NCI-H2171 treated with DMSO at 0.1 percent for 48 hours (cell line): ENCODE measurements around the gene SAMD7.
A peak's percentile ranks its signal among the peaks of the same experiment; 100 is the strongest.

Experiments
- DNase-seq: peaks from one replicate; lab custom pipeline; 2025; lab: John Stamatoyannopoulos, UW

SAMD7 gene

DNA sequence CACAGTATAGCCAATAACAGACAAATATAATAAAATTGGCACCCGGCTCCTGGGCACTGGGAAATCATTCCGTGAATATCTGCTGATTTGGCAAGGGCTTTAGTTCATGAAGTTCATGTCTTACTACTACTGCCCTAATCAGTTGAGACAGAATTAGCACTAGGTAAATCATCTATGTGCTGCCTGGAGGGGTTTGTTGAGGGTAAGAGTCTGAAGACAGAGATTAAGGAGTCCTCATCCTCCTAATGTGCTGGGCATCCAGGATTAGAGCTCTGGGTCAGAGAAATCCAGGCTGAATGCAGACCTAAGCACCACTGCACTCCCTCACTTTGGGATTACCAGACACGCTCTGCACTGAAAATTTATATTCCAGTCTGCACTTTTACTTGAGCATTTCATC, 2.0 kb downstream of the SAMD7 start:
- DNase-seq = no peak

DNA sequence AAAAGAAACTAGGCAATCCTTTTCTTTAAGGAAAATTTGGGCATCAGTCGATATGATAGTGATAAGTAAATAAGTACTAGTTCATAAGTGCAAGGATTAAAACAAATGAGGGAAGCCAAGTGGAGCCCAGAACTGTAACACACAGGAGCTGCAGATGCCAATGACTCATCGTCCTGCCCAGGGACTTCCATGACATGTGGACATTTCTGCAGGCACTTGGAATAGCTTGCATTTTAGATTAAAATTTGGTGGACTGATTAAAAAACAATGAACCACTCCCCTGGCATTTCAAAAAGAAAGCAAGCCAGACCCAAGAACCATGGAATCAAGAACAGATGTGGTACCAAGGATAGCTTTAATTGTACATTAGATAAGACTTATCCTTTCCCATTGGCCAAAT, 2.9 kb downstream of the SAMD7 start:
- DNase-seq = no peak

DNA sequence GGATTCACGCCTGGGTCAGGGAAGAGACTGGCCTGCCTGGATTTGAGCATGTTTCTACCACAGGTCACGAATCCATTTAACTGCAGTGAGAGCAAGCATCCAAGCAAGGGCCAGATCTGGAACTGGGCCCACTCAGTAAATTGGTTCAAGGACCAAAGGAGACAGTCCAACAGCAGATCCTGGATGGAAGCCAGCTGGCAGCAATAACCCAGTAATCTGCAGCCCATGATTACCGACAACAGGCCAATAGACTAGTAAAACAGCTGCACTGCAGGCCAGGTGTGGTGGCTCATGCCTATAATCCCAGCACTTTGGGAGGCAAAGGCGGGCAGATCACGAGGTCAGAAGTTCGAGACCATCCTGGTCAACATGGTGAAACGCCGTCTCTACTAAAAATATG, 11.8 kb downstream of the SAMD7 start:
- DNase-seq = no peak

GRCh38 chr3:169923831-169924230, 12.5 kb downstream of the SAMD7 start:
- DNase-seq = no peak

DNA sequence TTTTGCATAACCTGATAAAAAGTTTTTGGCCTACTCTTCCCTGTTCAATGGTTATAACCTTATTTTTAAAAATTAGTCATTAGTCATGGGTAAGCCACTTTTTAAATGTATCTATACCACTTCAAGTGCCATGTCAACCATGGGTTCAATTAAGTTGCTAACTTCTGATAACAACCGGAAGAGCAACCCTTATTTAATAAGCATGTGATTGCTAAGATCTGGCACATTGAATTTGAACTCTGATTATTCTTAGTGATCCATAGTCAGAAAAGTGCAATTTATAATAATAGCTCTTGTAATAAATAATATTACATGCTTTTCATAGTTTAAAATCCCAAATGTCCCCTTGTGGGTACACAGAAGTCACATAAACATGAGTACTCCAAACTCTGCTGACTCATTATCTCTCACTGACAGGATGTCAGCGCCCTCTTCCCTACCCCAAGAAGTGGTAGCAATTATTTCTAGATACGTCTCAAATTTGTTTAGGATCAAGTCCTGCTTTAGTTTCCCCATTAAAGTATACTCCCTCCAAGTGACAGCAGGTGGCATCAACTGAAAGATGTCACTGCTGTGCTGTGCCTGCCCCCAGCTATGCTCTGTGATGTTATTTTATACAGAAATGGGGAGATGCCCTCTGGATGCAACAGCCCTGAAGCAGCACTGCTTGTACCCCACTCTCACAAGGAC, 18.6 kb downstream of the SAMD7 start:
- no peak for DNase-seq

DNA sequence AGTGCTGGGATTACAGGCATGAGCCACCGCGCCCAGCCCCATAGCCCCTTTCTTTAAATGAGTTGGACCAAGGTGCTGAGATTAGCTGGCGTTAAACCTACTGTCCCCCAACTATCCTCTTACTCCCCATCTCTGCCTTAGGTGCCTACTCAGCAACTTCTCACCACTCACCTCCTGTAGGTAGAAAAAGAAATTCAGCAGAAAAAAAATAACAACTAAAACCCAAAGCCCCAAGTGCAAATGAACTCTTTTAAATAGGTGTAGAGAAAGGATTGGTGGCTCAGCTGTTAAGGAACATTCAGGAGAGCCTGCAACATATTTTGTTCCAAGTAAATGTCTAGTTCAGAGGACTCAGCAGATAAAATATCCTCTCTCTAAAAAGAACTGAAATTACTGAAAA, 19.5 kb downstream of the SAMD7 start:
- no peak for DNase-seq

DNA sequence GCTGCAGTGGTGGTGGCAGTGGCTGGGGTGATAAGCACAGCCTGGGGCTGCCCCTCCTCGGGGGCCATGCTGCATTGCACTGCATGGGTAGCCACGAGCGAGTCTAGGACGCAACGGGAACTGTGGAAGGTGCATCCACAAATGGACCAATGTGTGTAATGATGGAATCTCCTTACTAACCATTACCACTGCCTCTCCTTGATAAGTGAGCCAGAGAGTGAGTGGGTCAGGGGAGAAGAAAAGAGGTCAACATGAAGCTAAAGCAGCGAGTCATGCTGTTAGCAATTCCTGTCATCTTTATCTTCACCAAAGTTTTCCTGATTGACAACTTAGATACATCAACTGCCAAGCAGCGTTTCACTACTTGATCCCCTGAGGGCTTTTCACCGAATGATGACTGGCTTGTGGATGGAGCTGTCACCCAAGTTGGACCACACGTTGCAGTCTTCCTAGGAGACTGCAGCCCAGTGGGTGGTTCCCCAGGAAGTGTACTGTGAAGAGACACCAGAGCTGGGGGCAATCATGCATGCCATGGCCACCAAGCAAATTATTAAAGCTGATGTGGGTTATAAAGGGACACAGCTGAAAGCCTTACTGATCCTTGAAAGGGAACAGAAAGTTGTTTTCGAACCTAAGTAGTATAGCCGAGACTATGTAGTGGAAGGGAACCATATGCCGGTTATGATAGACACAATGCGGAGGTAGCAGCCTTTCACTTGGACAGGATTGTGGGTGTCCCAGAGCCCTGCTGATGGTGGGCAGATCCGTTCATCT, 20.6 kb downstream of the SAMD7 start:
- no peak for DNase-seq

DNA sequence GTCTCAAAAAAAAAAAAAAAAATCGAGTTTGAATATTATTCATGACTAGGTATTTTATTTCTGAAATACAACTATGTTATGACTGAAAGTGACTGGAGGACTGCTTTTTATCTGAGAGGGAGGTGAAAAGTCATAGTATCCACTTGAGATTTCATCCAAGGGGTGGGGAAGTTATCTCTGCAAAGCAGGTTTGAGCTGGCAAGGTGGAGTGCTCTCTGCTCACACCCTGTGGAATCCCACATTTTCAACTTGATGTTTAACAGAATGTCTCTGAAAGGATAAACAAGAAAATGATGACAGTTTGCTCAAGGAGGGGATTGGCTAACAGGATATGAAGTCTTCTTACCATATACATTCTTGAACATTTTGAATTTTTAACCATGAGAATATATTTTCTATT, 27.9 kb downstream of the SAMD7 start:
- no peak for DNase-seq

DNA sequence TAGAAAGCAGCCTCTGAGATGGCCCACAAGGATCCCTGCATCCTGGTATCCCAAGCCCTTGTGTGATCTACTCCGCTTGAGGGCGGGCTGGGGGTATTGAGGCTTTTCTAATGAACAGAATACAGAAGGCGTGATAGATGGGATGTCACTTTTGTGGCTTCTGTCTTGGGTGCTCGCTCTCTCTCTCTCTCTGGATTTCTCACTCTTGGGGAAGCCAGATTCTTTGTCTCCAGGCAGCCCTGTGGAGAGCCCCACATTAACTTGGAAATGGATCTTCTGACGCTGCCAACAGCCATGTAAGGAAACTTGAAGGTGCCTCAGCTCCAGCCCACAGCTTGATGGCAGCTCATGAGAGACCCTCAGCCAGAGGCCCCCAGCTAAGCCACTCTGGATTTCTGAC, 28.4 kb downstream of the SAMD7 start:
- DNase-seq = no peak

GRCh38 chr3:169940470-169941181, 29.3 kb downstream of the SAMD7 start:
- no peak for DNase-seq

DNA sequence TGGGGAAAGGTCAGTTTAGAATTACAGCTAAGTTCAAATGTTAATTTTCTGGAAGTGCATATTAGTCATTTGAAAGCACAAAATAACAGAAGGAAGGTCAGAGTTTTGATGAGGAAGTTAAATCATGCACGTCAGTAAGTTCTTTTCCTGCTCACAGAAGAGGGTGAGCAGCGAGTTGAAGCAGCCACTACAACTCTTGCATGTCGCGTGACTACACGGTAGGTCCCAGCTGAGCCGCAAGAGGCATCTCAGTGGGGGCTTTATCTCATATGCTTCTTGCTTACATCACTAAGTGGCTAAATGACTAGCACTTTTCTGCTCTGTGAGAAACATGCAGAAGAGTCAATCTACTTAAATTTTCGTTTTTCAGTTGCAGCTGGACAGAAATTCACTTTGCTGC, 33.9 kb downstream of the SAMD7 start:
- no peak for DNase-seq

GRCh38 chr3:169946336-169946735, 35.0 kb downstream of the SAMD7 start:
- DNase-seq = no peak

GRCh38 chr3:169948559-169949448, 37.4 kb downstream of the SAMD7 start:
- DNase-seq = no peak

- DNase-seq = no peak
These were observed 40.7 kb downstream of the SAMD7 start for GRCh38 chr3:169952045-169952444.

DNA sequence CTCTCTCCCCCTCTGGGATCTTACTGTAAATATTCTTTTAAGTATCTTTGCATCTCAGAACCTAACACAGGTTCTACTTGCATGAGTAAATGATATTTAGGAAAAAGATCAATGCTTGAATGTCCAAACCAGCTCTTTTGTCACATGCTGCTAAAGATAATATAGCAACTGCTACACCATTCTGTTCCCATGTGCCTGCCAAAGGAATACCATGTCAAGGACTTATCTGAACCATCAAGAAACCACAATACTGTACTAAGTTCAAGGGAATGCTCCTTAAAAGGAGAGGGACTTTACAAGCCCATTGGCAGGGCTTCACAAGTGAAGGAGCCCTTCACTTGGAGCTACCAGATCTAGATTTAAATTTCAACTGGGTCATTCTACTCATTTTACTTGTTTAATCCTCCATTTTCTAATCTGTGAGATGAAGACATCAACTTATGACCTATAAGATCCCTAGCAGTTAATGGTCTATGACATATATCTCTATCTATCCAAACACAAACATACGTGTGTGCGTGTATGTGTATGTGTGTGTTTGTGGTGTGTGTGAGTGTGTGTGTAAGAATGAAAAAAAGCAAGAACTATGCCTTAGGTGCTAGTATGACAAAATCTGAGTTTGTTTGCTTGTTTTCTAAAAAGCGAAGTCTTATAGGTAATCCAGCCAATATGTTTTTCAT, 42.2 kb downstream of the SAMD7 start:
- DNase-seq = no peak

DNA sequence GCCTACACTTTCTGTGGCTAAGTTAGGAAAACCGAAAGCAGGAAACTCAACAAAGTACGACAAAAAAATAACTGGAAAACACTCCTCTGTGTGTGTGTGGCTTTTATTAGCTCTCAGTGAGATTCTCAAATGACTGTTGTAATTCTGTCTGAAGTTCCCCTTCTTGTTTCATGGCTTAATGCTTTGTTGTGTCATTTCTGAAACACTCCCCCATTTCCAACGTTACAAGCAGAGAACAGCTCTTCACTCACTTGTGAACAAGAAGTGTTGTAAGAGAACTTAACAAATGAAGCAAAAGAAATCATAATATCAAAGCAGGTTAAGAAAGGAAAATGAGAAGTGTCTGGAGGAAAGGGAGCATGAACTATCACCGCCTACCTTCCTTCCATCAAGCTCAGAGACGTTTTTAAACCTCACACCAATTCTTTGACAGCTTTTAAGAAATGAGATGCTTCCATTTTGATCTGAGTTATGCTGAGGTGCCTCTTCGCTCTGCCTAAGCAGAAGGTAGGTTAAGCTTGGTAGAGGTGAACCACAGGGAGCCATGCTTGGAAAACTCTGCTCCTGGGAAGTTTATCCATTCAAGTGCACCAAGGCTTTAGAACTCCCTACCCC, 42.9 kb downstream of the SAMD7 start:
- no peak for DNase-seq

DNA sequence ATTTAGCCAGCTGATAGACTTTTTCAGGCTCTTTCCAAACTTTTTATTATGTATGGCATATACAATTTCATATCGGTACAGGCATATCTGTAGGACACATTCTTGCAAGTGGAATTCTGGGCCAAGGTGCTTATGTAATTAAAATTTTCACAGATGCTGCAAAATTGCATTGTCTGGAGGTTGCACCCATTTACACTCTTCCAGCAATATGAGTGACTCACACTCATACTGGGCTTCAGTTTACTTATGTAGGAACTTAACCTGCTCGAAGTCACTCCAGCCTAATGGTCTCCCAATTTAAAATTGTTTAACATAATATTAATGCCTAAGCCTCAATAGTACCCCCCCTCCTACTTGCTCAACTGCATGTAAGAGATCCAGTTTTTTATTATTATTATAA, 44.0 kb downstream of the SAMD7 start:
- DNase-seq = no peak

- DNase-seq = no peak
These were observed 52.8 kb downstream of the SAMD7 start for GRCh38 chr3:169964176-169964575.

DNA sequence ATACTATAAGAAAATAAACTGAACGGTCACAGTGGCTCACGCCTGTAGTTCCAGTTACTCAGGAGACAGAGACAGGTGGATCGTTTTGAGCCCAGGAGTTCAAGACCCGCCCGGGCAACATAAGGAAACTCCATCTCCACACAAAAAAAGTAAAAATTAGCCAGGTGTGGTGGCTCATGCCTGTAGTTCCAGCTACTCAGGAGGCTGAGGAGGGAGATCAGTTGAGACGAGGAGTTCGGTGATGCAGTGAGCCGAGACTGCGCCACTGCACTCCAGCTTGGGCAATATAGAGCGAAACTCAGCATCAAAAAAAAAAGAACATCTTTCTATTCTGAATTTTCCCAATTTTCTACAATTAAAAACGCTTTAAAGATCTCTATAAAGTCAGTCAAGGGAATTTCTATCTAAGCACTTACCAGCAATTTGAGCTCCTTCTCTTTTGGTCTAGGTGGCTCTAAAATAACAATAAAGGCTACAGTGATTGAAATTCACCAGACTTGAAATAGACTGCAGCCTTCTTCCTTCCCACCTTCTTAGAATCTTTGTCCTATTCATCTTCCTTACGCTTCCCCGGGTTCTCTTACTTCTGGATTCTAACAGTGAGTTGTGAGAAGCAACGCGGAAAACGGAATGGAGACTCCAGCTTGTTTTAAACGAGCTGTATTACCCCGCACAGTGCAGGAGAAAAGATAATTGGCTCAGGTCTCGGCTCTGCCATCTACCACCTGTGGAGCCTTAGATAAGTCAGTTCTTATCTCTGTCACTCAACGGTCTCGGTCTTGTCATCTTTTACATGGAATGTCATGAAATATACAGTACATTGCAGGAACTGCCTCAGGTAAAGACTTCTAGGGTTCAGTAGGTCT, 54.4 kb downstream of the SAMD7 start:
- DNase-seq = no peak

- peak; percentile 89 for DNase-seq
These were observed 55.1 kb downstream of the SAMD7 start, which contains the start of gene SEC62 for GRCh38 chr3:169966428-169966950. SEC62 (plus strand) TSS chr3:169966807; CDS start chr3:169966823, 16 bp downstream.
